ACHN (cell line): ENCODE measurements around the gene HIVEP2.

Experiments used
- DNase-seq: peaks from one replicate; pipeline ENCODE4 v3.0.0-alpha.2; 2015
- in situ Hi-C: cut with HindIII; loops from 2 replicates; pipeline ENCODE4 v1.10.0; 2017; ENCODE audit warnings: low sequenced_read_pairs, low pct_ligation_motif_present, low pct_unique_long_range_greater_than_20kb

Gene HIVEP2

DNA sequence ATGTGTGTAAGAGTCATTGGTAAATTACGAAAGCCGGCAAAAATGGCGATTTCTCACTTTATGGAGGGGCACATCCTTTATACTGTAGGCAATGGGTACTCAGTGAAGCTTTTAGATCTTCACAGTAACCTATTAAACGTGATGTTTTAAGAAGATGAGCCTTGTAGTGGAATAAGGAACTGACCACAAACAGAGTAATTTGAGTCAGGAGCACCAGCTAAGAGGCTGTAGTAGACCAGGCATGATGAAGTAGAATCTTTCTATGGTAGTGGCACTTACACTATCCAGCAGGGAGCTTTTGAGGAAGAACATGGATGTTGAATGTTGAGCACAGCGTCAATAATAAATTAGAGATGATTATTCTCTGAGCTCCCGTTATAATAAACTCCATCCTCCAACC, 65.9 kb downstream of the HIVEP2 start:
- no peak for DNase-seq
- in situ Hi-C loops = no loop called here

DNA sequence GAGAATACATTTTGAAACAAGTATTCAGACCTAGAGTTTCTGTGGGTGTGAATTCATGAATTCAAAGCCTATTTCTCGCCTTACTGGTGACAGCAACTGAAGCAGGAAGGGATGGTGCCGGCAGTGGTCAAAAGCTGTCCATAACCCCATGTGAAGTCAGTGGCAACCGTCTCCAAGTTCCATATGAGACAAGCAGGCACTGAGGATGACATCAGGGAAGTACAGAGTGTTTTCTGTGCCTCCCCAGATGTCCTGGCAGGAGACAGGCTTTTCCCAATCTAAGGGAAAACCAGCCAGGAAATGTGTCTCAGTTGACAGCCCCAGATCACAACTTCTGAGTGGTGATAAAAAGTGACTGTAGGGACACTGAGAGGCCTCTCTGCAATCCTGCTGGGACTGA, 66.6 kb downstream of the HIVEP2 start:
- in situ Hi-C loops = no loop called here
- no peak for DNase-seq

DNA sequence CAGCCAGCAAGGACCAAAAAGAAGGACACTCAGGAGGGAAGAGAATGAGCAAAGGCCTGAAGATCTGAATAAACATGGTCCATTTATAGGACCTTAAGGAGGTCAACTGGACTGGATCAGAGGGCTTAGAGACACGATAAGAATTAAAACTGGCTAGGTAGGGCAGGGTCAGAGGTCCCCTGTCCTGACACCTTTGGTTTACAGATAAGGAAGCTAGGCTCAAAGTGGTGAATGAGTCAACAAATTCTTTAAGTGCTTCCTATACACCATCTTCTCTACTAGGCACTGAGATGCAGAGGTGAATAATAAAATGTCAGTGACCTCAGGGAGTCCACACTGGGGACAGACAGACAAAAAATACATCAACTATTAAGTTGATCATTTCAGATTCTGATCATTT, 70.3 kb downstream of the HIVEP2 start:
- in situ Hi-C loops = no loop called here
- no peak for DNase-seq

DNA sequence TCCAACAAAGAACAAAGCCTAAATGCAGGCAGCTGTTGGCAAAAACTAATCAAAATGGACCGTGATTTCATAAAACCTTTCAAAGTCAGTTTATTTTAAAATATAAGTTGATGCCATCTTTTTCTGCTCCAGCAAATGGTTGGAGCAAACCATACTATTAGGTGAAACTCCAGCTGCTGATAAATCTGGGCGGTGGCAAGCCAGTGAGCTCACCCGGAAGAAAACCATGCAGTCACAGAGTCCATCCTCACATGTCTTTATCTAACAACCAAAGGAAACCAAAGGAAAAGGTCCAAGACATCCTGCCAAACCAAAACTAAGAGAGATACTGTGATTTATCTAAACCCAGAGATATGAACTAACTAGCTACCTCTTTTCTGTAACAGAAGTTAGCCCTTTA, 72.6 kb downstream of the HIVEP2 start:
- in situ Hi-C loops = no loop called here
- DNase-seq = peak; percentile 39

DNA sequence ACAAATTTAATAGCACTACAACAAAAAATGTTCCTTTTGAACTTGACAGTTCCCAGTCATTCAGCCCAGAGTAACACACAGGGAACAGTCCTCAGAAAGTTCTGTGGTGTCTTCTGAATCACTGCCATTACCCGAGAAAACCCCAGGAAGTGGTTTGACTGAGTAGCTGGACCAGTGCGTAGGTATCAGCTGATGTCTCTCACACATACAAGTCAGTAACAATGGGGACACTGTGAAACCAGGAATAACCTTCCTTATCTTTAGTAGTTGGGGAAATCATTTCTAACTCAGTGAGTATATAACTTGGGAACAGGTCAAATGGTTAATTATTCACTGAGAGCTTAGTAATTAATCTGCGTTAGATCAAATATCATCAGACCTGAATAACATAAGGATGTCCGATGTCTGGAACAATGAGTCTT, 73.1 kb downstream of the HIVEP2 start:
- DNase-seq = peak; percentile 83
- in situ Hi-C loops = no loop called here

DNA sequence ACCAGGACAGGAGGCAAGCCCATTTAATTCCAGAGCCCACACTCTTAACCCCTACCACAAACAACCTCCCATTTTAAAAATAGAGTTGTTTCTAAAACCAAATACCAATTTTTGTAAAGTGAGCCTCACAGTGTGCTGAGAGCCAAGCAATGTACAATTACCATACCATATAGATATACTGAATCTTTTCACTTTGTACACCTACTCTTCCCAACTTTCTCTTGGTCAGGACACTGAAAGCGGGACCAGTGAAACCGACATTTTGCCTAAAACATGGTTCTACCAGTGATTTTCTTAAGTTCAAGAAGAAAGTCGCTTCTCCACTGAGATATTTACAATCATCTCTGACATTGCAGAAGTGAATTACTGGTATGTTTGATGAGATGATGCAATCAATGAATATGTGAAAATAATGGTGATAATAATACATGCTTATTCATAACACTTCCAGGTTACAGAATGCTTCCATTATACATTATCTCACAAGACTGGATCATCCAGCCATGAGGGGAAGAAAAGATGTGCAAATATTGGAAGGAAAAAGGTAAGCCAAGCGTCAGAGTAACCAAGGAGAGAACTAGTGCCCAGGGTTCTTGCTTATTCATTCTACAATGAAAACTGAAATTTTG, 74.1 kb downstream of the HIVEP2 start:
- in situ Hi-C loops = no loop called here
- DNase-seq = no peak

DNA sequence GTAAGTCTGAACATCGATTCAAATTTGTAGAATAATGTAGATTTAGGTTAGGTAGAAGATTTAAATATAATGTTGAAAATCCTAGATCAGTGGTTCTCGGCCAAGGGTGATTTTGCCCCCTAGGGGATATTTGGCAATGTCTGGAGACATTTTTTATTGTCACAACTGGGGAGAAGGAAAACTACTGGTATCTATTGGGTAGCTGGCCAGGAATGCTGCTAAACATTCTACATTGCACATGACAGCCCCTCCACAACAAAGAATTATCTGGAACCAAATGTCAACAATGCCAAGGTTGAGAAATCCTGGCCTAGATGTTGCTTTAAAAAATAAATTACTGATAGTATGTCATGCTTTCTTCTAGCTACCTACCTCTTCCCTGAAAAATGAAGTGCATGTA, 76.1 kb downstream of the HIVEP2 start:
- in situ Hi-C loops = no loop called here
- DNase-seq = no peak

DNA sequence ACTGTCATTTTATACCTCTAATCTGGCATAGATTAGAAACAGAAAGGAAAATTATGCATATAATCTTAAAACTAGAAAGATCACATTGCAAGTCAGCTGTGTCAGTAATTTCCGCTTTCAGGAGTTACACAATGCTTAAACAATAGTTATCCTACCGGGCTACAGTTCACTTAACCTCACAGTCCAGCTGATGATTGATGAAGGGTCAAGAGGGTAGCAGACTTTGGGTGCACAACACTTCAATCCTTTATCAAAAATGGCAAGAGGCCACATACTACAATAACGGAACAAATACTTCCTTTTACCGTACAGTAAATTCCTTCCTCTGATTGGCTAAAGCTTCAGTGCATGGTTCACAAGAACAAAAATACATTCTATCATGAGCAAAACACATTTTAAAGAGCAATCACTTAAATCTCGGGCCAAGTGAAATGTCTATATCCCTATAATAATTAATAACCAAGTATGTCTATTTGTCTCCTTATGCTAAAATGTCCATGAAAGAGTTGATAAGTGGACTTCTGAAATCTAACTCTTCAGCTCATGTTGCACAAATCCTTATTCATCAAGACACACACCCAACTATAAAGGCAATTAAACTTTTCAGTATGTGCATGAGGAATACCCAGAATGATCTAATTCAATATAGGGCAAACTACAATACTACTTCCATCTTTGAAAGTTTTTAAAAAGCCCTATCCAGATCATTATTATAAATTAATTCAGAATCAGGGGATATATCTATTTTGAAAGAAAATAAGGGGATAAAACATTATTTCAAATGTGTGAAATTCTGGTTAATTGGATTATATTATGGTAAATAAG, 76.8 kb downstream of the HIVEP2 start:
- no peak for DNase-seq
- in situ Hi-C loops = no loop called here

DNA sequence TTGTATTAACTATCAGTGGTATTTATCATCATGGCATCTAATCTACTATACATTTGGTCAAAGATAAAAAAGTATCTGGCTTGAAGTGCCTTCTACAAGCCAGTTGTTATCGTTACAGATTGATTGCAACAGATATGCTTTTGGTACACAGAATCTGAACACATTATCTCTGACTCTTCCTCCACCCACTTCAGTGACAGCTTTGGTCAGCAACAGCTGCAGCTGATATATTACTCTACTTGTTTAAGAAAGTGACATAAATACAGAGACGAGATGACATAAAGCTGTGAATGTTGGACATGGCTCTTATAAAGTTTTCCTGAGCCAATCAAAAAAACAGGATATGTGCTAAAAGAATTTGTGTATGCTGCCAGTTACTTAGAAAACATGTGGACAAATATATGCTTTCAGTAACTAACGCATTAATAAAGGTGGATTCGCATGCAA, 77.6 kb downstream of the HIVEP2 start:
- in situ Hi-C loops = no loop called here
- DNase-seq = no peak

DNA sequence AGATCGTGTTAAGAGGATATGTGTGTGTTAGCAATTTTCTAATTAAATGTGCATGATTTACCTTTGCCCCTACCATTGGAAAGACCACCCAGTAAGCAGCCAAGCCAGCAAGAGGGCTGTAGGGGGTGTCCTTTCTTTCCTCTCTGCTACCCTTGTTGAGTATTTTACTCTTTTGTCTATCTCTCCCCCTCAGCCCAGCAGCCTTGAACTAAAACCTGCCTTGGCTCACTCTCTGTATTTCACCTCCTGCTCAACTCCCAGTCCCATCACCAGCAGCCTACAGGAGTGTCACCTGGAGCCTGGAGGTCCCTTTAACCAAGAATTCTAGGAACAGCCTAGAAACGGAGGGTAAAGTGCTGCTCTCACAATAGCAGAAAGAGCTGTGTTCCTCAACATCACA, 81.0 kb downstream of the HIVEP2 start:
- in situ Hi-C loops = no loop called here
- no peak for DNase-seq

DNA sequence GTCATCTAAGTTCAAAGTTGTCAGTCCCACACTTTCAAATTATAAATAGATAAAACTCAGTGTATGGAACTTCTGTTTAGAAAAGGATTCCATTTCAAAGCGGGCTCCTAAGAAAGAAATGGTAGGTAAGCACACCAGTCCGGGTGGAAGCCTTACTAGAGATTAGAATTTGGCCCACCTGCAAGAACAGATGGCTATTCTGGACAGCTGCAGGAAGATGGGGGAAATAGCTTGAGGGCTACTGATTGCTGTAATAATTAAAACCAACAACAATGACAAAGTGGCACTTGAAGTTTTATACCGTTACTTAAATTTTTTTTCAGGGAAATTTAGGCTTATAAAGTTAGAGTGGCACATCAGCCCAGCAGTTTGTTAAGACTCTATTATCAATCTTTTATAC, 83.3 kb downstream of the HIVEP2 start:
- no peak for DNase-seq

DNA sequence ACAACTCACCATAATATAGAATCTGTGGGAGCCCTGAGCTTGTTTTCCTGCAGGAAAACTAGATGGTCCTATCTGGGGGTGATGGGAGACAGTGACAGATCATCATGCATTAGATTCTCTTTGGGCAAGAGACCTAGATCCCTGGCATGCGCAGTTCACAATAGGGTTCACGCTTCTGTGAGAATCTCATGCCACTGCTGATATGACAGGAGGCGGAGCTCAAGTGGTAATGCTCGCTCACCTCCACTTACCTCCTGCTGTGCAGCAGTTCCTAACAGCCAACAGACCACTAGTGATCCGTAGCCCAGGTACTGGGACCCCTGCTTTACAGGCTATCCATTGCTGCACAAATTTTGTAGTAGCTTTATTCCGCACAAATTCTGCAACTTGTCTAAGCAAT, 84.5 kb downstream of the HIVEP2 start:
- in situ Hi-C loops = no loop called here
- DNase-seq = no peak

More for the DNA sequence above, 83.3 kb downstream of the HIVEP2 start:
- in situ Hi-C loops = no loop called here

DNA sequence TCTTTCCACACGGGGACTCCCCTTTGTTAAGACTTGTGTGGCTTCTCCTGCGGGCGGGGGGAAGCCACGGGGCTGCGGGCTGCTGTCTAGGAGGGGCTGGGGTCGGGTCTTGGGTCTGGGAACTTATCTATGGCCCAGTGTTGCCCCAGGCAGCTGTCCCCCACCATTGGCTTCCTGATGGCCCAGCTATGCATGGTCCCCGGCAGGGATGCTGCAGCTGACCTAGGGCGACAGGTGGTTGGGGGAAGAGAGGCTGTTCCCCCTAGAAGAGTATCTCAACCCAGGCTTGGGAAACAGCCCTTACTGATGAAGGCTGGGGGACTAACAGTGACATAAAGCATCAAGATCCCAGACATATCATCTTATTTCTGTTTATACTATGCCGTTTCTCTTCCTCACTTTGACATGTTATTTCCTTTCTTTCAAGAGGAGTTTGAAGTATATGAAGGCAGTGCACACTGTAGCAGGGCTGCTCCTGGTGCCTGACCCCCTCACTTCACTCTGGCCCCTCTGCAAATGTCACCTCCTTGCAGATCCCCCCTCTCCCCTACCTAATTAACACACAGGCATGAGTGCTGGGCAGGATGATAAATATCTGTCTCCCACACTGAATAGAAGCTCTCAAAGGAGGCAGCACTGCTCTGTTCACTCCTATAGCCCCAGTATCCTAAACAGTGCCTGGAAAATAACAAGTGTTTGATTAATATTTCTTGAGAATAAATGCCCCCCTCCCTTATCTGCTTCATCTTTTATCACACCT, 87.0 kb downstream of the HIVEP2 start:
- in situ Hi-C loops = no loop called here
- no peak for DNase-seq

DNA sequence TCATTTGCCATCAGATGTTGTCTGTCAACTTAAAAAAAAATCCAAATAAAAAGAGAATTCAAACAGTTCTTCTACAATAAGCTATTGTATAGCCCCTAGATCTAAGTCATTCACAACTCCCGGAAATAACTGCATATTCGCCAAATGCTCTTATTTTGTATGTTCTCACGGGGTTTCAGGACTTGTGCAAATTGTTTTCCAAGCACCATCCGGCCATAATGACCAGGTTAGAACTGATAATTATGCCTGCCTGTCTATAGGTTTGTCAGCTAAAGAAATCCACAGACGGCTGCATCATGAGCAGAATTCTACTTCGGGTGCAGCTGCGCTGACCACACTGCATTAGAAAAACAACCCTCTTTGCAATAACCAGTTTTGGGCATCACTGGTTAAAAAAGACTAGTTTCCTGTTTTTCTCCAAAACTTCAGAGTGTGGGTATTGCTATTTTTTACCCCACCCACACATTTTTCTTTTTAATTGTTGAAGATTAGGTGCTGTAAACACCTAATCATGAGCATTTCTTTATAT, 87.7 kb downstream of the HIVEP2 start:
- DNase-seq = no peak
- in situ Hi-C loops = no loop called here

DNA sequence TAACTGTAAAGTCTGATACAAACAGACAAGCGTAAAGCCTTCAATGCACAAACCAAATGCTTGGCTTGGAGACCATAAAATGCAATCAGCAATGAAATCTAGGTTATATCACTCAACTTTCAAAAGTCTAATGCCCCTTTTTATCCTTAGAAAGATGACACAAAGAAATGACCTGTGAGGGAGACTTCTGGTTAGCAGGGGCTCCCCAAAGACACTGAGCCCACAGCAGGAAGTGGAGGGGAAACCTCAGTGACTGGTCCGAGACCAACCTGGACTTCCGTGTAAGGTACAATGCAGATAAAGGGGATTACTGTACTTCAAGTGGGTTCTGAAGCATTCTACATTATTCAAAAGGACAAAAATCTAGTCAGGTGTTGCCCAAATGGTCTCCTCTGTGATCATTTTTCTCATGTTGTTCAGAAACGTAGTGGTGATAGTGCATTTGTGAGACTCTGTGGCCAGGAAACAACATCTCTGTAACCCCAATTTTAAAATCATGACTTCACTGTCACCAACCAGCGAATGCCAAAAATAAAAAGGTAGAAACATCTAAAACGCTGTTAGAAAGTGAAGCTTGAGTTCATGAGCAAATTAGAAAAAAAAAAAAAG, 88.2 kb downstream of the HIVEP2 start:
- DNase-seq = no peak
- in situ Hi-C loops = no loop called here

DNA sequence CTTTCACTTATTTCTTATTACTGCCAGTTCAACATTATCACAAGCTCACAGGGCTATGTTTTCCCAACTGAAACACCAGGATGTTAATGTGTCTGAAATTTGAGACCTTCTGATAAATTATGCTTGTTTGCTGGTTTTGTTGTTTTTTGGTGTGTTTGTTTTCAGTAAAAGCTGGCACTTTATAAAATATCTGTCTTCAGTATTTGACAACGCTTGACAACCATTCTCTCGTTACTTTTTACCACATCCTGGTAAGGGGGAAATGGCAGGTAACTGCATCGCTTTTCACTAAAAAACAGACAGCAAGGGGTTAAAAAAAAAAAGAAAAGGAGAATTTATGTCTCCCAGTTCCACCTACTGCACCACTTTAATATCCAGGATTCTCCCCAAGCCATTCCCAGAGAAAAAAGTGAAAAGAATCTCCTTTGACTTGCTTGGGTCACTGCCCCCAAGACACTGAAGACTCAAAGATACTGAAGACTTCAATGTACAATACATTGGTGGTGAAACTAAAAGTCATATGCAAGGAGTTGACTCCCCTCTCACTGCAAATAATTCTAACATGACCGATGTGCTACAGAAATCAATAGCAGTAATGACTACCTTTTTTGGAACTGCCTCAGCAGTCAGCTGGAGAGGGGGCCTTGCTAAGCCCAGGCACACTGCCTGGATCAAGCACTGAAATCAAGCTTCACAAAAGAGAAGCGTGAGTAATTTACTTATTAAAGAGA, 88.9 kb downstream of the HIVEP2 start:
- in situ Hi-C loops = no loop called here
- no peak for DNase-seq

DNA sequence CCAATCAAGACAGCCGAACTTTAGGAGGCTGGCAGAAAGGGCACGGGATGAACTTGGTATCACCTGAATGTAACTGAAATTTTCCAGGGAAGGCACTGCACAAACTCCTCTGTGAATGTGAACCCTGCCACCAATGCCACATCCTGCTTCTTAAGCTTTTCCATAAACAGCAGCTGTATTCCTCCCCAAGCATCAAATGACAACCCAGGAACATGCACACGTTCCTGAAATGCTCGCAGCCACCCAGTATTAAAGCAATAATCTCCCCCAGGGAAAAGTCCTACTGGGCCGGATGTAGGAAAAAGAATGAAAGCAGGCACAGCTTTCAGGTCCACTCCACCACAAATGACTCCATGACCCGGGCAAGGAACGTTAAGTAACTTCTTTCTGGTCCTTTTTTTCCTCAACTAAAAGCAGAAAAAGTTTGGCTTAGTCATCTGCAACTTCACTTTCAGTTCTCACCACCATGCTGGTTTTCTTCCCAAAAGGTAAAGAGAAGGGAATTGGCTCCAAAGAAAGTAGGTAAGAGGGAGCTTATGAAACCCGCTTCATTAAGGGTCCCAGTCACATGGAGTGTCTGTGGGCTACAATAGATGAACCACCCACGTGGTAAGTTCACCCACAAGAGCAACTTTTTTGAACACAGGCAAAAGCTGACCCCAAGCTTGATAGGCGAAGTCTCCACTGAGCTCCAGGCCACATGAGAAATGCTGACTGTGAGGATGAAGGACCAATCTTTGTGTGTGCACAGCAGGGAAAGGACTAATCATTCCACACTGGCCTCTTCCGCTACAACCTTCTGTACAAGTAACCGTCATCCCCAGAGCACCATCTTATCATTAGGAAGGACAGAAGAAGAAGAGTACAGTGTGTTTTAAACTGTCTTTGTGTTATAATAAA, 90.1 kb downstream of the HIVEP2 start:
- in situ Hi-C loops = no loop called here
- no peak for DNase-seq
